GM04504 (cell line): ENCODE results near the gene FREM2.

ENCODE experiments used
- DNase-seq: peaks from one replicate; pipeline ENCODE4 v3.0.0-alpha.2; 2012; ENCODE audit warnings: low read depth

Gene FREM2

GRCh38 chr13:38898481-38898880 is 211.6 kb downstream of the FREM2 start:
- no peak for DNase-seq

- no peak for DNase-seq
Measured at GRCh38 chr13:38899571-38899970, 212.7 kb downstream of the FREM2 start.

DNA sequence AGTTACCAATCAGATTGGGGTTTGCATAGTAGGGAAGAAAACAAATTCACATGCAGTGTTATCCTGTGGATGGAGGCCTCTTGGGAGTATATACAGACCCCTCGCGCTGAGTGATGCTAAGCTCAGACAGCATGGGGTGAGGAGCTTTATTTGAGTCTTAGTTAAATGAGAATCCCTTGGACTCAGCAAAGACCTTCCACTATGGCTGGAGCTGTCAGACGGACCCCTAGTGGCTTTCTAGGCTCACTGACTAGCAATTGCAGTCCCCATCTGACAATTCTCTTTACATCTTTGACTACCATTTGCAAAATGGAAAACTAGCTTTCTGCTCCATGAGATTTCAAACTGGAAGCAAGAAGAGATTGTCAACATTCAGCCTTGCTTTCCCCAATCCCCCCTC is 213.3 kb downstream of the FREM2 start:
- DNase-seq: no peak

- DNase-seq: no peak
Measured at GRCh38 chr13:38902551-38902950, 215.7 kb downstream of the FREM2 start.

- no peak for DNase-seq
Measured at GRCh38 chr13:38905081-38905480, 218.2 kb downstream of the FREM2 start.

DNA sequence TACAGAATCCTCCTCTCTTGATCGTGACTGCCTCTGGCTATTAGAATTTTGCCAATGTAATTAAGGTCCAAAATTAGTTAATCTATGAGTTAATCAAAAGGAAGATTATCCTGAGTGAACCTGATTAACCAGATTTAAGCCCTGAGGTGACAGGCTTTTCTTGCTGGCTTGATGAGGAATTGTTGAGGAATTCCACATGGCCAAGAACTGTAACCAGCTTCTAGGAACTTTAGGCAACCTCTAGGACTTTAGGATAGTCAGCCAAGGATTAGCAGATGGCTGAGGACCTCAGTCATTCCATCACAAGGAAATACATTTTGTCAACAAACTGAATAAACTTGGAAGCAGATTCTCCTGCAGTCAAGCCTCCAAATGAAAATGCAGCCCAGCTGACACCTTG is 219.0 kb downstream of the FREM2 start:
- DNase-seq: no peak

GRCh38 chr13:38908574-38908973 is 221.7 kb downstream of the FREM2 start:
- no peak for DNase-seq

DNA sequence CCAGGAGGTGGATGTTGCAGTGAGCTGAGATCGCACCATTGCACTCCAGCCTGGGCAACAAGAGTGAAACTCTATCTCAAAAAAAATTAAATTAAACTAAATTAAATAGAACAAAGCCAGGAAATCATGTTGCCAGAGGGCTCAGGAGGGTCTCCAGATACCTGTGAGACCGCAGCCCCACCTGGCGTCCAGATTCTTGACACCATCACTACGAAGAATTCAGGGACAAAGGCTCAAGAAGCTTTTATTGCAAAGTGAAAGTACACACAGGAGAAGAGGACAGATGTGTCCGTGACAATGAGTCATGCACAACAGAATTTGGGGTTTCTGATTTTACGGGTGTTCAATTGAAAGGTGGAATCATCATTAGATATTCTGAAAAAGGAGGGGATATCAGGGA is 227.2 kb downstream of the FREM2 start:
- DNase-seq: no peak

GRCh38 chr13:38921081-38921480 is 234.2 kb downstream of the FREM2 start:
- DNase-seq: no peak

DNA sequence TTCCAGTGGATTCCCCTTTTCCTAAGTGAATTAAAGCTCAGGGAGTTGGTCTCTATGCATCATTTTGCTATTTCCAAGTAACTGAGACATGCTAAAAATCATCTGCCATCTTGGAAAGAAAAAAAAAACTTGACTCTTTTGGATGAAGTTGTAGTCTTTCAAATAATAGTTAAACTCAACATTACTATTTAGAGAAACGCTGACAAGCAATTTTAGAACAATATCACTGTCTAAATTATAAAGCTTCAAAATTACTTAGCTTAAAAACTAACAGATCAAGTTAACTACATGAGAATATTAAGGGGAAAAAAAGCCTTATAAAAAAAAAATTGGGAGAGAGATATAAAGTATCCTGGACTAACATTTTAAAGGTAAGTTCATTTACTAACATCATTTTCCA is 235.3 kb downstream of the FREM2 start:
- no peak for DNase-seq

DNA sequence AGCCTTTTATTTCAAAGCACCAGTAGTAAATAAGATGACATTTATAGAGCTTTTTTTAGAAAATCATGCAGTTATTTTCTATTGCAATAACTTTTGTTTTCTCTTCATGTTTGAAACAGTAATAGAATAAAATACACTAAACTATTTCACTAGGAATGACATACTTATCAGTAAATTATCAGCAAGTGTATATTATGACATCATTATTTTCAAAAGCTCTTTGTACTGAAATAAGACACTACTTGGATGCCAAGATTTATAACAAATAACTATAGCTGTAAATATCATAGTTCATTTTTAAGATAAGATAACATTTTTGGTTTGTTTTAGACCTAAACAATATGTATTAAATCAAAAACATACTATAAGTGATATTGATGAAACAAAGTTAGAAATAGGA is 246.9 kb downstream of the FREM2 start:
- DNase-seq: no peak
